KMS-11 (cell line): Measurements from ENCODE around the gene C5orf15.

ENCODE experiments used
- H2AFZ ChIP-seq: fragments of 200-600 bp; sonication (generic); 2 replicates; pipeline ENCODE4 v1.6.1; 2016; ENCODE audit warnings: antibody characterized with exemption, mixed run types, low read depth
- H3K27ac ChIP-seq: fragments of 200-600 bp; sonication (generic); 2 replicates; pipeline ENCODE4 v1.6.1; 2016; ENCODE audit warnings: mild to moderate bottlenecking, mixed run types
- H3K27me3 ChIP-seq: fragments of 200-600 bp; sonication (generic); 2 replicates; pipeline ENCODE4 v1.6.1; 2017; ENCODE audit warnings: mild to moderate bottlenecking, low read depth, mixed run types, moderate library complexity; ENCODE audit not compliant: insufficient read depth
- H3K36me3 ChIP-seq: fragments of 200-600 bp; sonication (generic); 2 replicates; pipeline ENCODE4 v1.6.1; 2017; ENCODE audit warnings: mild to moderate bottlenecking, mixed run types; ENCODE audit not compliant: insufficient read depth
- H3K4me1 ChIP-seq: fragments of 200-600 bp; sonication (generic); 2 replicates; pipeline ENCODE4 v1.6.1; 2016; ENCODE audit warnings: mild to moderate bottlenecking, low read depth, mixed run types; ENCODE audit not compliant: poor library complexity, severe bottlenecking
- H3K4me2 ChIP-seq: fragments of 200-600 bp; sonication (generic); 2 replicates; pipeline ENCODE4 v1.7.0; 2016; ENCODE audit warnings: mild to moderate bottlenecking, mixed run types
- H3K4me3 ChIP-seq: fragments of 200-600 bp; sonication (generic); IDR thresholded peaks from 2 replicates; pipeline ENCODE4 v1.6.1; 2017; ENCODE audit warnings: low read depth, low read length, mixed read lengths; ENCODE audit not compliant: insufficient read depth
- H3K79me2 ChIP-seq: fragments of 200-600 bp; sonication (generic); 2 replicates; pipeline ENCODE4 v1.6.1; 2016; ENCODE audit warnings: low read depth, mixed run types; ENCODE audit not compliant: insufficient read depth
- H3K9ac ChIP-seq: fragments of 200-600 bp; sonication (generic); 2 replicates; pipeline ENCODE4 v1.6.1; 2016; ENCODE audit warnings: mild to moderate bottlenecking, mixed run types
- H4K20me1 ChIP-seq: fragments of 200-600 bp; sonication (generic); 2 replicates; pipeline ENCODE4 v1.6.1; 2016; ENCODE audit warnings: mild to moderate bottlenecking, mixed run types; ENCODE audit not compliant: insufficient read depth
- TF ChIP-seq, protein P1 (sequence below): fragments of 200-600 bp; sonication (generic); conservative IDR thresholded peaks from 2 replicates; pipeline ENCODE4 v1.6.1; 2017; ENCODE audit warnings: low read depth, mild to moderate bottlenecking, antibody characterized with exemption, low read length, moderate library complexity, mixed read lengths

The C5orf15 gene

DNA sequence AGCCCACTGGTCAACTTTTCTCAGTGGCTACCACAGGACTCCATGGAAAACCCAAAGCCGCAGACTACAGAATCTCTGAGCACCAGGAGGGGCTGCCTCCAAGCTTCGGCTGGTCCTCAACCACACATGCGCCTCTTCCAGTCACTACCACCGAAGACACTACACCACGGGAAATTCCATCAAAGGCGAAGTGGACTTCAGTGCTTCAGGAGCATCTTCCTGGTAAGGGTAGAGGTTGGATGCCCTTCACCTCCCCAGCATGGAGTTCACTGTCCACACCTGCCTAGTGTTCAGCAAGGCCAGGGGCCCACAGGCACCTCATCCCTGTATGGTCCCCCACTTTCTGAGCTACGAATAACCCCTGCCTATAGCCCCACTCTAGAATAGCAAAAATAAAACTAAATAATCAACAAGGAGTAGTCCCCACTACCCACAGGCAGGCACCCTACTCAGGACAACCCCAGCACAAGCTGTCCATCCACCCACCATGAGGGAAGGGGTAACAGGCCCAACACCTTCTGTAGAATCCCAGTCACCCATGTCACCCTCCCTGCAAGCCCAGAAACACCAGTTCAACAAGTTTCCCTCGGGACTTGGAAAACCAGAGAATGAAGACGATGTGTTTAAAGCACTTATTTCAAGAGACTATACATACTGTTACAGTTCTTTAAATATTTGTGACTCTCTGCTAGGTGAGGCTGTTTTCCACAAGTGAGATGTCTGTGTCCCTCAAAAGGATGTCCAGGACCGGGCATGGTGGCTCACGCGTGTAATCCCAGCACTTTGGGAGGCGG is 33.7 kb upstream of the C5orf15 start:
- TF ChIP-seq, protein P1, sequence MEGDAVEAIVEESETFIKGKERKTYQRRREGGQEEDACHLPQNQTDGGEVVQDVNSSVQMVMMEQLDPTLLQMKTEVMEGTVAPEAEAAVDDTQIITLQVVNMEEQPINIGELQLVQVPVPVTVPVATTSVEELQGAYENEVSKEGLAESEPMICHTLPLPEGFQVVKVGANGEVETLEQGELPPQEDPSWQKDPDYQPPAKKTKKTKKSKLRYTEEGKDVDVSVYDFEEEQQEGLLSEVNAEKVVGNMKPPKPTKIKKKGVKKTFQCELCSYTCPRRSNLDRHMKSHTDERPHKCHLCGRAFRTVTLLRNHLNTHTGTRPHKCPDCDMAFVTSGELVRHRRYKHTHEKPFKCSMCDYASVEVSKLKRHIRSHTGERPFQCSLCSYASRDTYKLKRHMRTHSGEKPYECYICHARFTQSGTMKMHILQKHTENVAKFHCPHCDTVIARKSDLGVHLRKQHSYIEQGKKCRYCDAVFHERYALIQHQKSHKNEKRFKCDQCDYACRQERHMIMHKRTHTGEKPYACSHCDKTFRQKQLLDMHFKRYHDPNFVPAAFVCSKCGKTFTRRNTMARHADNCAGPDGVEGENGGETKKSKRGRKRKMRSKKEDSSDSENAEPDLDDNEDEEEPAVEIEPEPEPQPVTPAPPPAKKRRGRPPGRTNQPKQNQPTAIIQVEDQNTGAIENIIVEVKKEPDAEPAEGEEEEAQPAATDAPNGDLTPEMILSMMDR = no peak
- Histone ChIP-seq H2AFZ (no peak overlapping the region), H3K4me3 (no peak overlapping the region), H3K79me2 (peaks cover 73% of the 10 kb centered on the region), H3K9ac (peak overlapping the region; percentile 97; the same call in 1 of the 2 replicates), H3K4me2 (peak overlapping the region; percentile 68), H3K36me3 (no peaks in the 10 kb centered on the region), H4K20me1 (peaks cover 39% of the 10 kb centered on the region), H3K27me3 (no peaks in the 10 kb centered on the region), H3K27ac (no peak overlapping the region), H3K4me1 (peaks cover 35% of the 10 kb centered on the region)

DNA sequence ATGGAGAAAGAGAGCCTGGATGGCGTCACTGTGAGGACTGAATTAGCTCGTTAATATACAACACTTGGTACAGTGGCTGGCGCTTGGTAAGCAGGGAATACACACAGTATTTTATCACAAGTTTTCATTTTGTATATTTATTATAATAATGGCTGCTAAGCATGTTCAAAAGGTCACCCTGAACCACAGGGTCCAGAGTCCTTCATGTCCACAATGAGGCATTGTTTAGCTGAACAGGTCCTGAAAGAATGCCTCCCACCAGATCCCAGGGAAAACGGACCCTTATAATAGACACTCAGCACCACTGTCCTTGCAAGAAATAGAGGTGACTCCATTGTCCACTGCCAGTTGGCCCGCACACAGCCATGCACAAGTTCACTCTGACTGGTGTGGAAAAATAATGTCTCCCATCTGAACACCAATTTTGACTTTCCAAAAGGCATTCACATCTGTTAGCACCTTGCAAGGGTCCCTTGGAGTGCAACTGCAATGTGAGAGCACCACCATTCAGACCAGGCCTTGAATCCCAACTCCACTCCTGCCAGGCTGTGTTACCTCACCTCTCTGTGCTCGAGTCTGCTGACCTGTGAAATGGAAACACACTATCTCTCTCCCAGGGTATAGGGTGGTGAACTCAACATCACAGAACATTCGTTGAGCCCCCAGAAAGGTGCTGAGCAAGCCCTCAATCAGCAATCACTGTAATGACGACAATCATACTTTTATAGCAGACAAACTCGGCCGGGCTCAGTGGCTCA is 32.5 kb upstream of the C5orf15 start:
- Histone ChIP-seq H3K9ac (no peak overlapping the region), H4K20me1 (peaks cover 50% of the 10 kb centered on the region), H3K79me2 (peaks cover 85% of the 10 kb centered on the region), H2AFZ (no peak overlapping the region), H3K4me3 (no peak overlapping the region), H3K4me1 (peaks cover 46% of the 10 kb centered on the region), H3K4me2 (no peak overlapping the region), H3K27me3 (no peaks in the 10 kb centered on the region), H3K27ac (no peak overlapping the region), H3K36me3 (no peaks in the 10 kb centered on the region)
- TF ChIP-seq, protein P1 = no peak

DNA sequence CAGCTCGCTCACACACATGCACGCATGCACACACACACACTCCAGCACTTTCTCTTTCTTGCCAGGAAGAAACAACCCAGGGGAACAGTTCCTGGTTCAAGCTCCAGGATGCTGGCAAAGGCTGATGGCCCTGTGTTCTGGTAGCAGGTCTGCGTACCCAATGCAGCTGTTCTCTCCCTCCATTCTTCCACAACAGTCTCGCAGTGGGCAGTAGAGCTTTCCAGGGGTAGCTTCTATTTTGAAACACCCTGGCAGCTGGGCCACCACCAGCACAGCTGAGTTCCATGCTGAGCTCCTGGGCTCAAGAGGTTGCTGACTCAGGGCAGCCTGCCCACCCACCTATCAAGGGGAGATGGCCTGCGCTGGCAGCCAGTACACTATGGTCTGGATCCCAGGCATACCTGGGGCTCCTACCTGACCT is 31.7 kb upstream of the C5orf15 start:
- H3K27me3 ChIP-seq = no peaks in the 10 kb centered on the region
- H3K4me3 ChIP-seq = no peak overlapping the region
- H3K9ac ChIP-seq = no peak overlapping the region
- no peak overlapping the region for H2AFZ ChIP-seq
- no peak overlapping the region; the same call in 1 of the 2 replicates for H3K4me2 ChIP-seq
- H3K79me2 ChIP-seq = peaks cover 93% of the 10 kb centered on the region
- no peaks in the 10 kb centered on the region for H3K36me3 ChIP-seq
- peaks cover 58% of the 10 kb centered on the region for H4K20me1 ChIP-seq
- TF ChIP-seq, protein P1 = no peak
- no peak overlapping the region for H3K27ac ChIP-seq
- peaks cover 54% of the 10 kb centered on the region for H3K4me1 ChIP-seq

DNA sequence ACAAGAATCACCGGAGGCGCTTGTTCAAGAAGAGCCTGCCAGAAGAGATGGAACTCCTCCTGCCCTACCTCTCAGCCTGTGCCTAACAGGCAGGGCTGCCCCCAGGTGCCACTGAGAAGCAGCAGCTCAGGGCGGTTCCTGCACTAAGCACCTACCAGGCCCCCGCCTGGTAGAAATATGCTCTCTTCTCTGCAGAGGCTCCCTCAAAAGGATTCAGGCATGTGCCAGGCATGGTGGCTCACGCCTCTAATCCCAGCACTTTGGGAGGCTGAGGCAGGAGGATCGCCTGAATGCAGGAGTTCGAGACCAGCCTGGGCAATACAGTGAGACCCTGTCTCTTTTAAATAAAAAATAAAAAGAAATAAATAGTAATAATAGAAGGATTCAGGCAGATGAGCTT is 30.4 kb upstream of the C5orf15 start:
- no peaks in the 10 kb centered on the region for H3K27me3 ChIP-seq
- no peak overlapping the region for H3K4me3 ChIP-seq
- no peak overlapping the region for H2AFZ ChIP-seq
- no peak overlapping the region for H3K9ac ChIP-seq
- peaks cover 100% of the 10 kb centered on the region for H3K79me2 ChIP-seq
- H3K4me1 ChIP-seq = peaks cover 60% of the 10 kb centered on the region
- H3K4me2 ChIP-seq = no peak overlapping the region
- no peaks in the 10 kb centered on the region for H3K36me3 ChIP-seq
- no peak overlapping the region for H3K27ac ChIP-seq
- TF ChIP-seq, protein P1 = no peak
- peaks cover 68% of the 10 kb centered on the region for H4K20me1 ChIP-seq
